Kidney capillary endothelial cell (primary cell): Measurements from ENCODE around the gene LDLRAP1.

Experiments used
- DNase-seq: peaks from one replicate; pipeline ENCODE4 v3.0.0-alpha.2; 2018; ENCODE audit warnings: low spot score

The LDLRAP1 gene

DNA sequence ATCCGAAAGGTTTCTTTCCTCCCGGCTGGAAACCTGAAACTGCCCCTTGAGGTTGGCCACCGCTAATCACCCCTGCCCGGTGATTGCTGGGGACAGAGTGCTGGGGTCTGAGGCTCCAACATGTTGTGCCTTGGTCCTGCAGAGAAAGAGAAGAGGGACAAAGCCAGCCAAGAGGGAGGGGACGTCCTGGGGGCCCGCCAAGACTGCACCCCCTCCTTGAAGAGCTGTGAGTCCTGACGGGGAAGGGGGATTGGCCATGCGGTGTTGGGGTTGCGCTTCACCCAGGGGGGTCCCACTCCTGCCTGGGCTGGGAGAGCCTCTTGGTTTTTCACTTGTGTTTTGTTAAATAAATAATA, 19.5 kb downstream of the LDLRAP1 start:
- DNase-seq, result no peak

- DNase-seq, result no peak
Measured at GRCh38 chr1:25563330-25564215, 20.2 kb downstream of the LDLRAP1 start.

DNA sequence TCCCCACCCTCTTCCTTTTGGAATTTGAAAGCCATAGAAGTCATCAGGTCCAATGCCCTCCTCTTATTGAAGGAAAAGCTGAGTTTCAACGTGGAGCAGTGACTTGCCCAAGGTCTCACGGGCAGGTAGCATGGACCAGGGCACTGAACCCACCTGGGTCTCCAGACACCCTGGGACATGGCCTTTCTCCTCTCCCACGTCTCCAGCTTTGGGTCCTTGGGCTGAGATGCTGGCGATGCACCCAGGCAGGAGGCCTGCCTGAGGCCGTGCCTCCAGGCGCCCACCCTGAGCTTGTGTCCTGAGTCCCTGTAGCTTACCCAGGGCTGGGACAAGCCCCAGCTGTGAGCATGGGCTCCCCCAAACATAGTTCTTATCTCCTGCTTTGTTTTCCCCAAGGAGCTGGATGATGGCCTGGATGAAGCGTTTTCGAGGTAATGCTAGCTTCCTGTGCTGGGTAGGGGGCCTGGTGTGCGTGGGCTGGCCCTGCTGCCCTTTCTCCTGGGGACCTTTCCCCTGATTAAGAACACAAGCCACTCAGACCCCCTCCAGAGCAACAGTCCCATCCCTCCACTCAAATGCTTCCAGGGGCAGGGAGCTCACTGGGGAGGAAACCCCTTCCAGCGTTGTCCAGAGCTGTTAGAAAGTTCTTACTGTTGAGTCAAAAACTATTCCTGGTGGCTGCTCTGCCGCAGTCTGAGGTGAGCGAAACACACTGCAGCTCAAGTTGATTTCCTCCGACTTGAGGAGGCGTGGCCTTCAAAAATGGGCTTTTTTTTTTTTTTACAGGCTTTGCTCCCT, 21.6 kb downstream of the LDLRAP1 start:
- no peak for DNase-seq

DNA sequence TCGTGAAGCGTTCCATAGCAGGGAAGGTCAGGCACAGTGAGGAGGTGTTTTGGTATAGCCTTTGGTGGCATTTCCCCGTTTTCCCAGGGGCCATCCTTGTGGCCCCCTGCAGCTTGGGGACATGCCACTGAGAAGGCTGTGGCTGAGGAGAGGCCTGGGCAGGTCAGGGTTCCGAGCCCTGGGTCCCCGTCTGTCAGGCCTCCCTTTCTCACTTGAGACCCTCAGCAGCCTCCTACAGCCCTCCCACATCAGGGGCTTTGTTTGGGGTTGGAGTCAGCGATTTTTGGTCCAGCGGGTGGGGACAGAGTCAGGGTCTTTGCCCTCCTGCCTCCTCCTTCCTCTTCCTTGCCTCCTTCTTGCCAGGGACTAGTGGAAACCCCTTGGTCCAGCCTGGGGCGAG, 22.2 kb downstream of the LDLRAP1 start:
- no peak for DNase-seq

- DNase-seq, result no peak
Measured at GRCh38 chr1:25566176-25566729, 22.8 kb downstream of the LDLRAP1 start.

GRCh38 chr1:25566730-25567341, 23.4 kb downstream of the LDLRAP1 start:
- no peak for DNase-seq

GRCh38 chr1:25567710-25568089, 24.3 kb downstream of the LDLRAP1 start:
- no peak for DNase-seq

- no peak for DNase-seq
Measured at GRCh38 chr1:25568090-25568833, 24.9 kb downstream of the LDLRAP1 start.

DNA sequence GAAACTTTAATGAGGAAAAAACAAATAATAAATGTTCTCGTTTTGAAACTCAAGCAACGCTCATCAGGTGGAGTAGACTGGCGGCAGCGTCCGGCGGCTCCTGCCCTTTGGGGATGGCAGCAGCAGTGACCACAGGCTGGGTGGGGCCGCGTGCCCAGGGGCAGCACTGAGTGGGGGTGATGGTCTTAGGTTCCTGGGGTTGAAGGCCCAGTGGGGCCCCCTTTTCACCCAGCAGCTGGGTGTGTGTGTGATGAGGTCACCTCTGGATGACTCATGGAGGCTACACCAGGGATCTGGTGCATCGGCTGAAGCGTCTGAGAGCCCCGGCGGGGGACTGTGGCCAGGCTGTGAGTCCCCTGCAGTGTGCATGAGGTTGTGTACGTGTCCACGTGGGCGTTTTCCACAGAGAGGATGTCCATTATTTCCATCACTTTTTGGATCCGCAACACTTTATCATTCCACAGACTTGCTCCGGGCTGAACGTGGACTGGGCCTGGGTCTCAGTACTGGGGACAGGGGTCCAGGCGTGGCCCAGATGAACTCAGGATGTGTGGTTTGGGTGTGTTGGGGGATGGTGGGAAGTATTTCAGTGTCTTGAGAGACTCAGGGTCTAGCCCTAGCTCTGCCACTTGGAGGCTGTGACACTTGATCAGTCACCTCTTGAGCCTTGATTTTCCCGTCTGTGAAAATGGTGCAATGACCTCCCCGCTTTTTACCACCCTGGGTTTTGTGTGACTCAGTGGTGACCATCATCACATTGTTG, 25.6 kb downstream of the LDLRAP1 start:
- DNase-seq, result no peak

DNA sequence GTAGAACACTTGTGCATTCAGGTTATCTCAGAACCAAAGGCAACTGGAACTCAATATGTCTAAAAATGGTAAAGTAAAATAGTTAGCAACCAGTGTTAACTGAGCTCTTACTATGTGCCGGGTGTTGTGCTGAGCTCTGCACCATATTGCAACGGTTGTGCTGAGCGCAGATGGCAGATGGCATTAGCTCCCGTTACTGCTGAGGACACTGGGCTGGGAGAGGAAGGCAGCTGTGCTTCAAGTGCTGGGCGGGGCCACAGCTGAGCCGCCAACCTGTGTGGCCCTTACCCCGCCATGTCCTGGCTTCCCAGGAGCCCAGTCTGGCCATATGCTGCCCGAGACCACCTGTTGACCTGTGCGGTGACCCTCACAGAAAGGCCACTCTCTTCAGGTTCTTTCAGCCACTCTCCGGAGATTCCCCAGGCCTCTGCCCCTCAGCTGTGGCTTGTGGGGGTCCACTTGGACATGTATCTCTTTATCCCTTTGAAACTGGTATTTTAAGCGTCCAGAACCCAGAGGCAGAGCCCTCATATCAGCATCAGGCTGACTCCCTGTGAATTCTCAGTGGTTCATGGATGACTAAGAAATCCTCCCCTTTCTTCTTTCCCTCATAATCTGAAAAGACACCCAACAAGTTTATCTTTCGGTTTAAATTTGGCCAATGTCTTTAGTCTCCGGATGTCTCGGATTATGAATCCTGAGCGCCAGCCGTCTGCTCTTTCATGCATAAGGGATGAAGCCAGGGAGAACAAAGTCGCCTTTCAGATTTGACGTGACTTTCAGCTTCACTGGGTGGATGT, 26.4 kb downstream of the LDLRAP1 start:
- no peak for DNase-seq

- DNase-seq, result no peak
Measured at GRCh38 chr1:25570798-25571521, 27.6 kb downstream of the LDLRAP1 start.

DNA sequence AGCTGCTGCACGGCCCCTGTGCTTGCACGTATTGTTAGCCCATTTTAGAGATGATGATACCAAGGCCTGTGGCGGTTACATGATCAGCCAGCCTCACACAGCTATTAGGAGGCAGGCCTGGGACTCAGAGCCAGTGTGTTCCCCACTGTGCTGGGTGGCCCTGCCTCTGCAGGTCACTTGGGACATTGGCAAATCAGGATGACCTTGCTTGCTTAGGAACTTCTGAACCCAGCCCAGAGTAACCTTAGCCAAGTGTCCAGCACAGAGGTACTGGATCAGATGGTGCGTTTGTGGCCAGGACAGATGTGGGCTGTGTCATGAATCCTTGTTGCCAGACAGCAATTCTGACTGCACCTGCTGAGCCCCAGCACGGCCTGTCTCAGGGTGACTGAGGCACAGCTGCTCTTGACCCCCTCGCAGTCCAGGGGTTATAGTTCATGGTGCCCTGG, 28.1 kb downstream of the LDLRAP1 start:
- no peak for DNase-seq

GRCh38 chr1:25572107-25572506, 28.7 kb downstream of the LDLRAP1 start:
- no peak for DNase-seq

GRCh38 chr1:25572708-25573590, 29.5 kb downstream of the LDLRAP1 start:
- DNase-seq, result no peak

DNA sequence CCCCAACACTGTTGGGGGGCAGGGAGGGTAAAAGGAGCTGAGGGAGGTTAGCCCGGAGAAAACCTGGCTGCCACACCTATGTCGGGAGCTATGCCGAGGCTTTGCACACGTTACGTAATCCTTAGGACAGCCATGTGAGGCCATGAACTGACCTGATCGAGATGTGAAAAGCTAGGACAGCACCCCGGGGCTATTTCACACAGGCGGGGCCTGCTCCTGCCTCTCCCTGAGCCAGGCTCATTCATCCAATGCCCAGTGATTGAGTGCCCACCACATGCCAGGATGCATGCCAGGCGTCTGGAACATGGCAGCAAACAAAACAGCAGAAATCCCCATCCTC, 30.2 kb downstream of the LDLRAP1 start:
- DNase-seq, result no peak

GRCh38 chr1:25573961-25574360, 30.6 kb downstream of the LDLRAP1 start:
- DNase-seq, result no peak

DNA sequence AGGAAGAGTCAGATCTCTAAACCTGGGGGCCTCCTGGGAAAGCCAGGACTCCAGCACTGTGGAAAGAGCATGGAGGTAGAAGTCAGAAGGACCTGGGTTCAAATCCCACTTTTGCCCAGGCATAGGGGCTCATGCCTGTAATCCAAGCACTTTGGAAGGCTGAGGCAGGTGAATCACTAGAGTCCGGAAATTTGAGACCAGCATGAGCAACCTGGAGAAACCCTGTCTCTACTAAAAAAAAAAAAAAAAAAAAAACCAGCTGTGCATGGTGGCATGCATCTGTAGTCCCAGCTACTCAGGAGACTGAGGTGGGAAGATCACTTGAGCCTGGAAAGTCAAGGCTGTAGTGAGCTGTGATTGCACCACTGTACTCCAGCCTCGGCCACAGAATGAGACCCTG, 31.8 kb downstream of the LDLRAP1 start:
- DNase-seq, result no peak

DNA sequence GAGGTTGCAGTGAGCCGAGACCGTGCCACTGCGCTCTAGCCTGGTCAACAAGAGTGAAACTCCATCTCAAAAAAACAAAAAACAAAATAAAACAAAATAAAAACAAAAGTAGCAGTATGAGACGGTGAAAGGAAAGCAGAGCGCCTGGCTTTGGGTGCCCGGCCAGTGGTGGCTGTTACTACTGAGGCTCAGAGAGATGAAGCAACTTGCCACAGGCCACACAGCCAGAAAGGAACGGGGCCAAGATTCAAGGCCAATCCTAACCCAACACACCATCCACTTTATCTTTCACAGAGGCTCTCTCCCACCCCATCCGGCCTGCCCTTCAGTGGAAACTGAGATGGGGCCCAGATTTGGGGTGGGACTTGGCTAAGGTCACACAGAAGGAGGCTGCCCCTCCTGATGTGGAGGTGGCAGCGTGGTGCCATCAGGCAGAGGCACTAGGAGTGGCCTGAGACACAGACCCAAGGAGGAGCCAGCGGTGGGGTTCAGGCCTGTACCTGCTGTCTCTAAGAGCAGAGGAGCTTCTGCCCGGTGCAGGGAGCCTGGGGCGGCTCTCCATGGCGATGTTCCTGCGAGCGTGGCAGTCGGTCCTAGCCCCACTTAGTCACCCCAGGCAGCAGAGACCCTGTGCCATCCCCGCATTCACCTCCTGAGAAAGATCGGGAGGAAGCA, 33.2 kb downstream of the LDLRAP1 start:
- DNase-seq, result no peak
